ENCODE data around the gene TIPIN. TPM values are rescaled to one million over a fixed set of nuclear protein-coding genes. Genes with fewer than 3 reads are reported as not detected.

The TIPIN gene
- total RNA-seq, 1 donor from 2014 or later = 2.4 TPM

GRCh38 chr15:66292571-66293418, 63.7 kb downstream of the TIPIN start:
- Histone ChIP-seq H3K27me3 (ENCODE audit: low read depth) (no peaks in the 10 kb centered on the region), H3K4me1 (peaks cover 43% of the 10 kb centered on the region), H3K4me3 (peak overlapping the region; percentile 85), H3K27ac (replicated peaks) (peak overlapping the region; percentile 95), H3K36me3 (no peaks in the 10 kb centered on the region), H3K9me3 (replicated peaks) (no peaks in the 10 kb centered on the region)
- TF ChIP-seq CTCF (IDR thresholded peaks at IDR 0.05; ENCODE audit: borderline replicate concordance) = no peak
- intact Hi-C loops (cut with micrococcal nuclease) = no loop called here
- DNase-seq = no peak

- Histone ChIP-seq H3K36me3 (no peaks in the 10 kb centered on the region), H3K9me3 (replicated peaks) (no peaks in the 10 kb centered on the region), H3K4me3 (peak overlapping the region; percentile 85), H3K27me3 (ENCODE audit: low read depth) (no peaks in the 10 kb centered on the region), H3K27ac (replicated peaks) (peak overlapping the region; percentile 95), H3K4me1 (peaks cover 43% of the 10 kb centered on the region)
- no peak for DNase-seq
- TF ChIP-seq CTCF (IDR thresholded peaks at IDR 0.05; ENCODE audit: borderline replicate concordance) = no peak
- intact Hi-C loops (cut with micrococcal nuclease) = no loop called here
Observed at GRCh38 chr15:66291816-66292570, 64.5 kb downstream of the TIPIN start.

GRCh38 chr15:66290518-66290917, 66.0 kb downstream of the TIPIN start:
- no peak for DNase-seq
- peaks cover 37% of the 10 kb centered on the region for H3K4me1 ChIP-seq
- H3K27ac ChIP-seq (replicated peaks) = no peak overlapping the region
- no peaks in the 10 kb centered on the region for H3K27me3 ChIP-seq (ENCODE audit: low read depth)
- no peak for TF ChIP-seq CTCF (IDR thresholded peaks at IDR 0.05; ENCODE audit: borderline replicate concordance)
- intact Hi-C loops (cut with micrococcal nuclease) = no loop called here
- no peaks in the 10 kb centered on the region for H3K36me3 ChIP-seq
- no peak overlapping the region for H3K4me3 ChIP-seq
- H3K9me3 ChIP-seq (replicated peaks) = no peaks in the 10 kb centered on the region

- Histone ChIP-seq H3K4me3 (no peak overlapping the region), H3K4me1 (peaks cover 31% of the 10 kb centered on the region), H3K36me3 (no peaks in the 10 kb centered on the region), H3K9me3 (replicated peaks) (no peaks in the 10 kb centered on the region), H3K27ac (replicated peaks) (no peak overlapping the region), H3K27me3 (ENCODE audit: low read depth) (no peaks in the 10 kb centered on the region)
- no peak for DNase-seq
- TF ChIP-seq CTCF (IDR thresholded peaks at IDR 0.05; ENCODE audit: borderline replicate concordance) = no peak
- intact Hi-C loops (cut with micrococcal nuclease) = no loop called here
Observed at GRCh38 chr15:66290007-66290406, 66.5 kb downstream of the TIPIN start.

GRCh38 chr15:66288551-66289185, 67.8 kb downstream of the TIPIN start:
- Histone ChIP-seq H3K36me3 (no peaks in the 10 kb centered on the region), H3K4me3 (no peak overlapping the region), H3K9me3 (replicated peaks) (no peaks in the 10 kb centered on the region), H3K4me1 (peaks cover 18% of the 10 kb centered on the region), H3K27ac (replicated peaks) (no peak overlapping the region), H3K27me3 (ENCODE audit: low read depth) (no peaks in the 10 kb centered on the region)
- TF ChIP-seq CTCF (IDR thresholded peaks at IDR 0.05; ENCODE audit: borderline replicate concordance) = no peak
- intact Hi-C loops (cut with micrococcal nuclease) = no loop called here
- no peak for DNase-seq

All from left ventricle myocardium inferior (tissue), 1 donor.